DMS79 (cell line): ENCODE data around the gene CCDC38.

Experiments used
- DNase-seq: peaks from one replicate; lab custom pipeline; 2025; lab: John Stamatoyannopoulos, UW

CCDC38 gene

GRCh38 chr12:95960241-95960640 is 17.8 kb upstream of the CCDC38 start:
- no peak for DNase-seq

GRCh38 chr12:95959107-95959506 is 16.7 kb upstream of the CCDC38 start:
- DNase-seq = no peak

GRCh38 chr12:95956557-95957145 is 14.2 kb upstream of the CCDC38 start:
- peak; percentile 12 for DNase-seq

GRCh38 chr12:95955549-95956159 is 13.2 kb upstream of the CCDC38 start:
- DNase-seq = no peak

GRCh38 chr12:95953000-95953399 is 10.6 kb upstream of the CCDC38 start:
- DNase-seq = no peak

- no peak for DNase-seq
Measured at GRCh38 chr12:95951515-95951914, 9.1 kb upstream of the CCDC38 start.

GRCh38 chr12:95949477-95950206 is 7.2 kb upstream of the CCDC38 start:
- DNase-seq = no peak

GRCh38 chr12:95944108-95944704 is 1.8 kb upstream of the CCDC38 start:
- DNase-seq = no peak

GRCh38 chr12:95943330-95943842 is 972 bp upstream of the CCDC38 start, which contains the start of gene AMDHD1:
Gene AMDHD1 (plus strand): TSS chr12:95943331. CDS start chr12:95943399, 68 bp downstream.
- DNase-seq = no peak

- no peak for DNase-seq
Measured at GRCh38 chr12:95942101-95942523, 302 bp downstream of the CCDC38 start.

- DNase-seq = no peak
Measured at GRCh38 chr12:95940514-95940913, 1.9 kb downstream of the CCDC38 start.

- no peak for DNase-seq
Measured at GRCh38 chr12:95922231-95922630, 20.2 kb downstream of the CCDC38 start.

GRCh38 chr12:95919110-95919509 is 23.3 kb downstream of the CCDC38 start:
- no peak for DNase-seq

GRCh38 chr12:95918194-95918993 is 24.0 kb downstream of the CCDC38 start:
- no peak for DNase-seq

- no peak for DNase-seq
Measured at GRCh38 chr12:95909871-95910270, 32.5 kb downstream of the CCDC38 start.

- no peak for DNase-seq
Measured at GRCh38 chr12:95908573-95908972, 33.8 kb downstream of the CCDC38 start.

GRCh38 chr12:95898081-95898480 is 44.3 kb downstream of the CCDC38 start:
- DNase-seq = no peak

- DNase-seq = no peak
Measured at GRCh38 chr12:95896846-95897245, 45.6 kb downstream of the CCDC38 start.

GRCh38 chr12:95890958-95891357 is 51.5 kb downstream of the CCDC38 start:
- DNase-seq = no peak

- no peak for DNase-seq
Measured at GRCh38 chr12:95887311-95887710, 55.1 kb downstream of the CCDC38 start.

- no peak for DNase-seq
Measured at GRCh38 chr12:95884998-95885397, 57.4 kb downstream of the CCDC38 start.

GRCh38 chr12:95882873-95883272 is 59.5 kb downstream of the CCDC38 start:
- no peak for DNase-seq
